HG02840 (cell line): ENCODE results near the gene PRRG3.
"Not testable (repeated sequence)": the region's sequence is repeated elsewhere in the genome, so short reads cannot be mapped to it uniquely, and the experiment has no call there.

Experiments used
- ATAC-seq: cut with Tn5 transposase; IDR thresholded peaks from one replicate; pipeline ENCODE4 v1.9.1; 2021; ENCODE audit warnings: mild to moderate bottlenecking, moderate library complexity, moderate number of reproducible peaks; ENCODE audit not compliant: unreplicated experiment, low FRiP score

Gene PRRG3

DNA sequence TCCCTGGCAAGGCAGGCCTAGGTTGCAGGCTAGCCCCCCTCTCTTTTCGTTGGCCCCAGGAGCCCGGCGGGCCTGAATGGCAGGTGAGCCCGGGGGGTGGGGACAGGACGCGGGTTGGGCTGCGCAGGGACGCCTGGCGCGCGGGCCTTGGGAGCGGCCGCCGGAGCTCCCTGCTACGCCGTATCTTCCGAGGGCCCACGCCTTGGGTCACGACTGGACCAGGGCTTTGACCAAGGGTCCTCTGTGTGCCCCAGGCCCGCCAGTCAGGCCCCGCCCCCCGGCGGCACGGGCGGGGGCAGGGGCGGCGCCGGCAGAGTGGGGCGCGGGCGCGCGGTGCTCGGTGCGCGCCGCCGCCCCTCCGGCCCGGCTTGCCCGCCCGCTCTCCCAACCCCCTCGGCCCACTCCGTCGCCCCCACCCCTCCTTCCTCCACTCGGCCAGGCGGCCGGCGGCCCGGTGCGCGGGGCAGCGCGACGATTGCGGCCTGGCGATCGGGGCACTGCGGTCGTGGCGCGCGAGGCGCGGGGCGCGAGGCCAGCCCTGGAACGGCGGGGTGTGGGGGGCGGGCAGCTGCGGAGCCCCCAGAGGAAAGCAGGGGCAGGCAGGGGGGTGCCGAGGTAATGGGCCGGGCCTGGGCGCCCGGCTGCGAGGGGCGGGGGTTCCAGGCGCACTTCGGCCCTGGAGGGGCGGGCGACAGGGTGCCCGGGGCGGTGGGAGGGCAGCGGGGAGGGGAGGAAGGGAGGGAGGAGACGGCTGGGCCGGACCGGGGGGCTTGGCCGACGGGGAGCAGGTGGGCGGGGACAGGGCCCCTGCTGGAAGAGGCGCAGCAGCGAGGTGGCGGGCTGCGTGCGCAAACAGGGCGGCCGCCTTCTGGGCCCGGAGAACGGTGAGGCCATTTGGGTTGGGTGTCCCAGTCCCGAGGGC is at the start of gene PRRG3:
PRRG3 (plus strand) TSS at position 798 of the 922 bp plus-strand sequence. CDS start 3,357 bp downstream, outside the sequence.
- no peak for ATAC-seq

DNA sequence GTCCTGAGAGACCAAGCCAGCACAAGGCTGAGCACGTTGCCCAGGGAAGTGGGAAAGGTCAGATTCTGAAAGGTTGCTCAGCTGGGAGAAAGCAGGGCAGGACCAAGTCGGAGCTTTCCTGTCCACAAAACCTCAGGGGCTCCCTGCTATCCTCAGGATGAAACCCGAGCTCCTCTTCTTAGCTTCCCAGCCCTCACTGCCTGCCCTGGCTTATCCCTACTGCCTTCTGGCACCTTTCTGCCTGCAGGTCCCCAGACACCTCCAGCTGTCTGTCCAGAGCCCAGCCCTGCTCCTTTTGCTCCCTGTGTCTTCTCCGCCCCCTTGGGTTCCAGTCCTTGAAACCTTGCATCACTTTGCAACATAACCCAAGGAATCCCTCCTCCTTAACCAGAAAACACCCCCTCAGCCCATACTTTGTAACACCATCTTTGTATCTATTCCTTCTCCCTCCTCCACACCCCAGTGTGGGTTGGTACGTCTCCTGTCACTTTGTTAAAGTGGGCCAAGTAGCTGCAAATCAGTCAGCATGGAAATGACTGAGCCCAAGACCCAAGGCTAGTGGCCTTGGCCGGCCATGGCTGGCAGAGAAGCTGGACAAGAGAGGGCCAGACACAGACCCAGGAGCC is 20.0 kb upstream of the PRRG3 start:
- no peak for ATAC-seq

DNA sequence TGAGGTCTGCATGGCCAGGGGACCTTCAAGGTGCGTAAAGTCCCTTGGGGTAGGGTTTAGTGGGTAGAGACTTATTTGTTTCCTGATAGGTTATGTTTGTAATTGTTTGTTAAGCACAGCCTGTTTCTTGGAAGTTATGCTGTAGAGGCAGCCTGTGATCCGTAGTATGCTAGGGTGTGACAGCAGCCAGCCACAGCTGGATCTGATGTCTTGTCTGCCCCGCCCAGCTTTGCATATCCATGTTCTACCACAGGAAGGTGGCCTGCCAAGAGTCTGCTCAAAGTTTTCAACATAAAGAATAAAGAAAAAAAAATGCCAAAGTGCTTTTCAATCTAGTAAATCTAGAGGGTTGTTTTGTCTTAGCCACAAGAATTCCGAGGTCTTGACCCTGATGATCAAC is 19.1 kb upstream of the PRRG3 start:
- ATAC-seq, result no peak

DNA sequence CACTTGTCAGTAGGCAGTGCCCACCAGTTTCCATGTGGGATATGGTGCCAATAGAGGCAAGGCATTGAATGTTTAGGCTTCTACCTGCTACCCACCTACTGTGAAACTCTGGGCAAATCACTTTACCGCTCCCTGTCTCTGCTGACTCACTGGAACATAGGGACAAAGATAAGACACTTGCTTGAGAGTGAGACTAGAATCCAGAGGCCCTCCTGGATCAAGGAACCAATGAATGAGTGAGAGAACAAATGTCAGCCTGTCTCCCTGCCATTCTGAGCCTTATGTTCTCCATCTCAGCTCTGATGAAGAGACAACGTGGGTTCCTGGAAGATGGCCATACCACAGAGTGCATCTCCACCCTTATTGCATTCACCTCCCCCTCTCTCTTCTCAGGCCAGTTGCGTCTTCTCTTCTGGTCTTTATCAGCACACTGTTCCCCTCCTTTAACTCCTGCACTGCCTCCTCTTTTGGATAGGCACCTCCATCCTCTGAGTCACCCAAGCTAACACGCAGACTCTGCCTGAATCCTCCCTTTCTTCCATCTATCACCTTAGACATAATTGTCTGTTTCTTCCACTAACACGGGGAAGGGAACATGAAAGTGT is 15.4 kb upstream of the PRRG3 start:
- no peak for ATAC-seq

DNA sequence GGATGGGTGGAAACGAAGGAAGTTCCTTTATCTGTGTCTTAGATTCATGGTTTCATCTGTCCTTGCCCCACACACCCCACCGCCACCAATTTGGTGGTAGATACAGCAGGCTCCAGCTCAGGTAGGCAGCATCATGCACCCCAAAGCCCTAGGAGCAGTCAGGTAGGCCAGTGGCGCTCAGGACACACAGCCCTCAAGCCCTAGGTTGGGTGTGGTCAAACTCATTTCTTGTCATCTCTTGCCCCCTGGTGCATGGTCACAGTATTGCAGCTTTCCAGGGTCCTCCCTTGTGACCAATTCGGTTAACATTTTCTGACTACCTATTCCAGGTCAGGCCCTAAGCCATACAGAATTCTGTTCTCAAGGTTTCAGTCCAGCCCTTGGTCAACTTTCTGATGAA is 14.5 kb upstream of the PRRG3 start:
- ATAC-seq, result no peak

DNA sequence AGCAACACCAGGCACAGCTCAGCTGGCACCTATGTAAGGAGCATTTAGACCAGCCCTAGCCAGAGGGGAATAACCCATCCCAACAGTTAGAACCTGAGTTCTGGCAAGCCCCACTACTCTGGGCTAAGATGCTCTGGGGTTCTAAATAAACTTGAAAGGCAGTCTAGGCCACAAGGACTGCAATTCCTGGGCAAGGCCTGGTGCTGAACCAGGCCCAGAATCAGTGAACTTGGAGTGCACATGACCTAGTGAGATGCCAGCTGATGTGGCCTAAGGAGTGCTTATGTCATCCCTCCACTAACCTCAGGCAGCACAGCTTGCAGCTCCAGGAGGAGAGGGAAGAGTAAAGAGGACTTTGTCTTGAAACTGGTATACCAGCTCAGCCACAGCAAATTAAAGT is 7.6 kb upstream of the PRRG3 start:
- no peak for ATAC-seq

DNA sequence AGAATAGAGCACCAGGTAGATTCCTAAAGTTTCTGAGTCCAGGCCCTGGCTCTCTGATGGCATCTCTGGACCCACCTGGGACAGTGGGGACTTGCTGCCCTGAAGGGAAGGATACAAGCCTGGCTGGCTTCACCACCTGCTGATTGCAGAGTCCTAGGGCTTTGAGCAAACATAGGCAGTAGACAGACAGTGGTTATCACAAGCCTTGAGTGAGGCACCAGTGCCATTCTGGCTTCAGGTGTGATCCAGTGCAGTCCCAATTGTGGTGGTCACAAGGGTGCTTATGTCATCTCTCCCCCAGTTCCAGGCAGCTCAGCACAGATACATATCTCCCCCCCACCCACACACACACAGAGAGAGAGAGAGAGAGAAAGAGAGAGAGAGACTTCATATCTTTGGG is 6.6 kb upstream of the PRRG3 start:
- ATAC-seq, result no peak

DNA sequence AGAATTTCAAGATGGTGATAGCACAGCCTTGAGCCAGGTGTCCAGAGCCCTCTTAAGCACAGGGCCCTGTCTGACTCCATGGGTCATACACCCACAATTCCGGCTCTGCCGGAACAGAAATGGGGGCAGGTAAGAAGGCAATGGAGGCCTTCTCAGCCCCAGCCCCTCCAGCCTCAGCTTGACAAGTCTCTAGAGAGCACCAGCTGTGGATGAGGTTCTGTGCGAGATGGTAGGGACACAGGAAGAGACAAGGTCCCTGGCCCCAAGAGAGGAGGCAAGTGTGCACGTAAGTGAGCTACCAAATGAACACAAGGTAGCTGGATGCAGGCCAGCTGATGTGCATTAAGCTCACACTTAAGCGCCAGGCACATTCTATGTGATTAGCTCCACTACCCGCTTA is 2.4 kb upstream of the PRRG3 start:
- no peak for ATAC-seq

DNA sequence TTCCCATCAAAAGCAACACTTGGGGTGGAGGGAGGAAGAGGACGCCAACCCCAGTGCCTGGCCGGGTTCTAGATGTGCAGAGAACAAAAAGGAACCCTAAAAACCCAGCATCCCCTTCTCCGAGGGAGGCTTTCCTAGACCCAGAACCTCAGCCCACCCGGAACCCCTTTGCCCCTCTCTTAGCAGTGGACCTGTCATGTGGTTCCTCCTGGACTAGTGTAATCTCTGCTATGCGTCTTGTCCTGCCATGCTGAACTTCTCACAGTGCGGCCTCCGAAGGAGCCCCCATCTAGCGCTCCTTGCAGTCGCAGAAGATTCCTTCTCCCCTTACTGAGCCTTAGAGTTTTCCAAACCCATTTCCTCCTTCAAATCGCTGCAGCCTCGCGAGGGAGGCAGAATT is 1.1 kb upstream of the PRRG3 start:
- no peak for ATAC-seq

DNA sequence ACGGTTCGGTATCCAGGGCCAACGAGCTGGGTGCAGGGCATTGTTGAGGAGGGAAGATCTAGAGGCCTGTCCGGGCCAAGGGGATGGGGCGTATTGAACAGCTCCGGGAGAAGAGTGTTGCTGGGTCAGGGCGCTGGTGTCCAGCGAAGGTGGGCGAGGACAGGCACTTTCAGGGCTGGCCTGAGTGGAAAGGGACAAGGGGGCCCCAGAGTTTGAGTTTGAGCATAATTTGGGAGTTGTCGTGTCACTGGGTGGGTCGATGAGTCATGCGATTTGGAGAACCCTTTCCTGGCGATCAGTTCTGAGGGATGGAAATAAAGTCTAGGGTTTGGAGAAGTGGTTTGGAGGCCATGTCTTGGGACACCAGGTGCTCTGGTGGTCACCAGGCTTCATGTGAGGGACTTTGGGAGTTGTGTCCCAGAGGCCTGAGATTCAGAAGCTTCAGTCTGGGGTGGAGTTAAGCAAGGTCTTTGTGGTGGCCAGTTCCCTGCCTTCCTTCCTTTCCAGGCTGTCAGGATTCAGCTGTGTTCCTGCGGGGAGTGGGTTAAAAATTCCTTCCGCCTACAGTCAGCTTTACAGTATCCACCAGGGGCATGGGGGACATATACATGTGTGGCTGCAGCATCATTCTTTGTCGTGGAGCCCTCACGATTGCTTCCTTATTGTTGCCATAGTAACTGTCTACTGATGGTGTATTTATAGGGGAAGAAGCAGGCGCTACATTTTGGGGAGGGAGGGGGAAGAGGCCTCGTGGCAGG is 504 bp downstream of the PRRG3 start:
- ATAC-seq, result no peak

DNA sequence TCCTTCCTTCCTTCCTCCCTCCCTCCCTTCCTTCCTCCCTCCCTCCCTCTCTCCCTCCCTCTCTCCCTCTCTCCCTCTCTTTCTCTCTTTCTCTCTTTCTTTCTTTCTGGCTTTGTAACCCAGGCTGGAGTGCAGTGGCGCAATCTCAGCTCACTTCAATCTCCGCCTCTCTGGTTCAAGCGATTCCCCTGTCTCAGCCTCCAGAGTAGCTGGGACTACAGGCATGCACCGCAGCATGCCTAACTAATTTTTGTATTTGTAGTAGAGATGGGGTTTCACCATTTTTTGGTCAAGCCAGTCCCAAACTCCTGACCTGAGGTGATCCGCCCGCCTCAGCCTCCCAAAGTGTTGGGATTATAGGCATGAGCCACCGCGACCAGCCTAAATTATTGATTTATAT is 1.8 kb downstream of the PRRG3 start:
- ATAC-seq, result not testable (repeated sequence)

DNA sequence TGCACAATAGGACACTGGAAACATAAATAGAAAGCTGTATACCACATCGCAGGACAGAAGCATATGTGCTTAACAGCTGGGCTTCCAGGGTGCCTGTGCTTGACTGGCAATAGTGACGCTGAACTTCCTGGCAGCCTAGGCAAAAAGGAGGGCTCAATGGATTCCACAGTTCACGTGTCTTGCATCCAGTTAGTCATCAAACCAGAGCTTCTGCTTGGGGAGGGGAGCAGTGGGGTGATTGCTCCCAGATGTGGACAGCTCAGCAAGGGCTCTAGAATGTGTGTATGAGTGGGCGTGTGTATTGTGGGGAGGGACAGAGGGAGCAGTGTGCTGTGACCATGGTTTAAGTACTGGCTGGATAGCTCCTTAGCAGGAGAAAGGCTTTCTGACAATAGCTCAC is 2.3 kb downstream of the PRRG3 start:
- no peak for ATAC-seq

DNA sequence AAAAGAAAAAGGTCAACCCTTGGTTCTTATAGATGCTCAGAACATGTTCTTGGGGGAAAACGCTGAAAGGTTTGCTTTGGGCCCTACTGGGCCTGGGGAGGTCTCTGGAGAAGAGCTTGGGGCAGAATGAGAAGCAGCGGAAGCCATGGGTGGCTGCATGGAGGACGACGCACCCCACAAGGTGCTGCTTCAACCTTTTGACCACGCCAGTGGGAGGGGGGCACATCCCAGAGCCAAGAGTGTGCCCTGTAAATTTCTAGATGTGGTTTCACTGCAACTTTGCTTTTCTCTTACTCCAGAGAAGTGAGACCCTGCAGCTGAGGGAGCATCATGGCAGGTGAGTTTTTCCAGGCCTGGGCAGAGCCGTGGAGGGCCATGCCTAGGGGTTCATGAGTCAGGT is 3.2 kb downstream of the PRRG3 start:
- no peak for ATAC-seq

DNA sequence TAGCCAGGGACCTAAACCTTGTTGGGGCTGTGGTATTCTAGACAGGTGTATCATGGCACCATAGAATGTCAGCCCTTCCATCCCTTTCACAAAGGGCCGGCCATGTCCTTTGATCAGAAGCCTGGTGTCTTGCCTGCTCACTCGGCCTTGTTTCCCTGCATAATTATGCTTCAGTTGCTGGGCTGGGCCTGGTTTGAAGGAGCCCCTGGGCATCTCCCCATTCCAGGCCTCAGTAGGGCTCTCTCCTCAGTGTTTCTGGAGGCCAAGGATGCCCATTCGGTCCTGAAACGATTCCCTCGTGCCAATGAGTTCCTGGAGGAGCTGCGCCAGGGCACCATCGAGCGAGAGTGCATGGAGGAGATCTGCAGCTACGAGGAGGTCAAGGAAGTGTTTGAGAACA is 4.5 kb downstream of the PRRG3 start:
- no peak for ATAC-seq

DNA sequence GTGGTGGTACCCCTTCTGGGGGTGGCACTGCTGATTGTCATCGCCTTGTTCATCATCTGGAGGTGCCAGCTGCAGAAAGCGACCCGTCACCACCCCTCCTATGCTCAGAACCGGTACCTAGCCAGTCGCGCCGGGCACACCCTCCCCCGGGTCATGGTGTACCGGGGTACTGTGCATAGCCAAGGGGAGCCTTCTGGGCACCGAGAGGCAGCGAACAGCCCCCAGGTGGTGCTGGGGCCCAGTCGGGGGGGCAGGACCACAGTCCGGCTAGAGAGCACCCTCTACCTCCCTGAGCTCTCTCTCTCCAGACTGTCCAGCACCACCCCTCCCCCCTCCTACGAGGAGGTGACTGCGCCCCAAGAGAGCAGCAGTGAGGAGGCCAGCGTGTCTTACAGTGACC is 5.3 kb downstream of the PRRG3 start:
- ATAC-seq, result no peak

DNA sequence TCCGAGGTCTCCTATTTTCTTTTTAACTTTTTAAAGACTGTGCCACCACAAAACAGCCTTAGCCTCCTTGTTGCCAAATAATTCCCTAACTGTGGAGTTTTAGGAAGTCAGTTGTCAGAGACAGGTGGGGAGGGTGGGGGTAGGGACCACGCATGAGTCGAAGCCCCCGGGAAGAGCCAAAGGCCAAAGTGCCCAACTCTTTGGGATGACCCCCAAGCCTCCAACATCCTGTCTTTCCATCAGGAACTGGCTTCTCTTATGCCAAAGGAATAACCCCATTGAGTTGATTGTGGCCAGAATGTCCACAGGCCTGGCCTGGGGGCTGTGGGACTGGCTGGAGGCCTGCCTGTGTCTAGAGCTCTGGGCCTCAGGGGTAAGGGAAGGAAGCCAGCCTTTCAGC is 5.8 kb downstream of the PRRG3 start:
- ATAC-seq, result no peak

DNA sequence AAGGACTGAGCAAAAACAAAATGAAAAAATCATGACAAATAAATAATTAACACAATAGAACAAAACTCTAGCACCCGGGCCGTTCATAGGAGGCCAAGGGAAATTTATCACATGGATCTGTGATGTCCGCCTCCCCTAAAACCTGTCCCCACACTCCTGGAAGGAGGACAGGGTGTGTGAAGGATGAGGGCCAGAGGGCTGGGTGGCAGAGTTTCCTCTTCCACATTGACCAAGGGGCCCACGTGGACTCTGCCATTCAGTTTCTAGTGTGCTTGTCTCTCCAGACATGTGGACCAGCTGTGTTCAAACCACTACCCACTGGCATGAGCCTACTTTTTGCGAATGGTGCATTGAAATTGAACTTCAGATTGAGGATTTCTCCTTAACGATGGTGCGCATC is 6.3 kb downstream of the PRRG3 start:
- ATAC-seq, result no peak

DNA sequence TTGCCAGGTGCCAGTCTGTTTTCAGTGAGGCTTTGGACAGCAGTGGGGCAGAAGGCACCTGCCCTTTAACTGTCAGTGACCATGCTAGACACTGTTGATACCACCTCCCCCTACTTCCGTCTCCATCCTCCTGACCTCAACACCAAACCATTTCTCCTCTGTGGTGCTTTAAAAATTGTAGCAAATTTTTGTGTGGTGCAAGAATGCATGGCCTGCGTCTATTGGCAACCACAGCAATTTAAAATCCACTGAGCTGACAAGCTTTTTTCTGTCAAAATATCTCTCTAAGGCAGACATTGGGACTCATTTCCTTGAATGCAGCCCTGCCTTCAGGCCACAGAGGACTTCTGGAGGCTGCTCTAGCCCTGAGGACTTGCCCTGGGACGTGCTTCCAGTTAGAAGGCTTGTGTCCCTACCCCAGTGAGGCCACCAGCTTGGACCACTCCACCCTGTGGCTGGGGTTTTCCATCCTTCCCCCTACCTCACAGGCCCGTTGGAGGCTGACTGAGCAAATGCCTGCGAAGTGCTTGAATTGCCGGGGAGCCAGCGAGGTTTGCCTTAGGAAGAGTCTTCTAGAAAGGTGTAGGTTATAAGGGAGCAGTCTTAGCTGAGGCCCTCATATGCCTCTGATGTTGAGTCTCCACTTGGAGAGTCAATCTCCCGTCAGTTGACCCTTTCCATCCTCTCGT is 6.9 kb downstream of the PRRG3 start:
- no peak for ATAC-seq

DNA sequence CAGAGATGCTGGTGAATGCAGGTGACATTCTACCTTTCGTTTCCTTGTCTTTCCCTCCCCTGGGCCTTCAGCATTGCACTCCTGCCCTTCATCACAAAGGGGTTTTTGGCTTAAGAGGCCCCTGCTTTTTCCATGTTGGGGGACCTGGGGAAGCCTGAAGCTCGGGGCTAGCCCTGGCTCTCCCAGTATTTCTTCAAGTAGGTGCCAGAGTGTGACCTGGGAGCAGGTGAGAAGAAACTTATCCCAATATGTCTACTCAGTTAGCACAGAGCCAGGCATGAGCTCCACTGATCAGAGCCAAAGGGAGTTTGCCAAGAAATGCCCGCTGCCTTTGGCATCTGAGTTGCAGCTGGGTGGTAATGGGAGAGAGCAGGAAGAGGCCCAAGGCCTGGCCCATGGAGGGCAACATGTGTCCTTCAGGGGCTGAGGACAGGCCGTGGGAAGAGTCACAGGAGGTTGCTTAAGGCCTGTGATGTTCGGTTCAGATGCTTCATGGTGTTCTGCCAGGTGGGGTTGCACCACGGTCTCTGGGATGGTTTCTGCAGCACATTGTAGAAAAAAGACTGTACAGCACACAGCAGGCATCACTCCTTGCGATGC is 7.6 kb downstream of the PRRG3 start:
- ATAC-seq, result no peak

DNA sequence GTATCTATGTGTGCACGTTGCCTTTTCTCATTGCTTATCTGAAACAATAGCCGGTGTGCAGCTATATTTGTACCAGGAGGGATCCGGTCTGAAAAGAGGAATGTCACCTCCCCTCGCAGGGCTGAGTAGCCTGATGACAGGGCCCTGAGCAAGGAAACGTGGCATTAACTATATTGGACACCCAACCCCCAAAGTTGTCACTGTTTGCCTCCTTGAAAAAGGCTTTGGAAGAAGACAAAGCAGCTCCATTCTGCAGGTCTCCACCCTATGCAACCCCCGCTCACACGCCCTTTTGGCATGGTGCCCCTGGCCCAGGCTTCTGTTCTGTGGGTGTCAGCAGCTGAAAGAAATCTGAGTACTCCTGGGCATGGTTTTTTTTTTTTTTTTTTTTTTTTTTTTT is 8.2 kb downstream of the PRRG3 start:
- no peak for ATAC-seq
